Fibroblast of gingiva (primary cell): Measurements from ENCODE around the gene NCOA1.
"Not testable (repeated sequence)": the region's sequence is repeated elsewhere in the genome, so short reads cannot be mapped to it uniquely, and the experiment has no call there.

Experiments used
- DNase-seq: peaks from one replicate; pipeline ENCODE4 v3.0.0-alpha.2; 2011; ENCODE audit warnings: low read depth

The NCOA1 gene

GRCh38 chr2:24490690-24491541 lies at the start of gene NCOA1:
Gene NCOA1 (plus strand): TSS chr2:24491254. CDS start chr2:24658678, 167,424 bp downstream.
- peak; percentile 90 for DNase-seq

- no peak for DNase-seq
Measured at GRCh38 chr2:24448797-24449196, 42.3 kb upstream of the NCOA1 start.

GRCh38 chr2:24449344-24449743 lies 41.7 kb upstream of the NCOA1 start:
- no peak for DNase-seq

GRCh38 chr2:24451805-24452501 lies 39.1 kb upstream of the NCOA1 start:
- no peak for DNase-seq

- peak; percentile 54 for DNase-seq
Measured at GRCh38 chr2:24452502-24452885, 38.6 kb upstream of the NCOA1 start.

- no peak for DNase-seq
Measured at GRCh38 chr2:24453379-24454073, 37.5 kb upstream of the NCOA1 start.

- DNase-seq: peak; percentile 70
Measured at GRCh38 chr2:24454294-24454693, 36.8 kb upstream of the NCOA1 start.

- peak; percentile 63 for DNase-seq
Measured at GRCh38 chr2:24456599-24457556, 34.2 kb upstream of the NCOA1 start.

- no peak for DNase-seq
Measured at GRCh38 chr2:24457696-24458386, 33.2 kb upstream of the NCOA1 start.

GRCh38 chr2:24459224-24460161 lies 31.6 kb upstream of the NCOA1 start:
- no peak for DNase-seq

- no peak for DNase-seq
Measured at GRCh38 chr2:24461685-24462084, 29.4 kb upstream of the NCOA1 start.

- no peak for DNase-seq
Measured at GRCh38 chr2:24463271-24463670, 27.8 kb upstream of the NCOA1 start.

GRCh38 chr2:24466871-24467870 lies 23.9 kb upstream of the NCOA1 start:
- DNase-seq: no peak

GRCh38 chr2:24468453-24468852 lies 22.6 kb upstream of the NCOA1 start:
- DNase-seq: not testable (repeated sequence)

- no peak for DNase-seq
Measured at GRCh38 chr2:24469148-24469650, 21.9 kb upstream of the NCOA1 start.

- DNase-seq: no peak
Measured at GRCh38 chr2:24471662-24472061, 19.4 kb upstream of the NCOA1 start.

GRCh38 chr2:24472416-24472815 lies 18.6 kb upstream of the NCOA1 start:
- no peak for DNase-seq

GRCh38 chr2:24473626-24474025 lies 17.4 kb upstream of the NCOA1 start:
- DNase-seq: no peak
